Activated CD8-positive, alpha-beta memory T cell treated with anti-CD3 and anti-CD28 coated beads for 36 hours (primary cell): ENCODE measurements around the gene LAPTM5. TPM values are rescaled to one million over a fixed set of nuclear protein-coding genes. Genes with fewer than 3 reads are reported as not detected.

Experiments
- CTCF ChIA-PET: fragments of 350-600 bp; sonication (Branson Sonifier 250); formaldehyde crosslinking; loops from one replicate; lab custom pipeline; 2021; ENCODE audit warnings: antibody characterized with exemption; lab: Charles Lee
- POLR2A ChIA-PET: fragments of 350-600 bp; sonication (Branson Sonifier 250); formaldehyde crosslinking; loops from one replicate; lab custom pipeline; 2021; ENCODE audit warnings: antibody characterized with exemption; lab: Charles Lee
- total RNA-seq, 2 experiments: library from RNA; stranded (reverse); gene quantifications; one replicate each; pipeline ENCODE4 v1.2.3, GENCODE V29; 2021

The LAPTM5 gene
- total RNA-seq, 2 experiments from 2014 or later = 175 to 177 TPM

DNA sequence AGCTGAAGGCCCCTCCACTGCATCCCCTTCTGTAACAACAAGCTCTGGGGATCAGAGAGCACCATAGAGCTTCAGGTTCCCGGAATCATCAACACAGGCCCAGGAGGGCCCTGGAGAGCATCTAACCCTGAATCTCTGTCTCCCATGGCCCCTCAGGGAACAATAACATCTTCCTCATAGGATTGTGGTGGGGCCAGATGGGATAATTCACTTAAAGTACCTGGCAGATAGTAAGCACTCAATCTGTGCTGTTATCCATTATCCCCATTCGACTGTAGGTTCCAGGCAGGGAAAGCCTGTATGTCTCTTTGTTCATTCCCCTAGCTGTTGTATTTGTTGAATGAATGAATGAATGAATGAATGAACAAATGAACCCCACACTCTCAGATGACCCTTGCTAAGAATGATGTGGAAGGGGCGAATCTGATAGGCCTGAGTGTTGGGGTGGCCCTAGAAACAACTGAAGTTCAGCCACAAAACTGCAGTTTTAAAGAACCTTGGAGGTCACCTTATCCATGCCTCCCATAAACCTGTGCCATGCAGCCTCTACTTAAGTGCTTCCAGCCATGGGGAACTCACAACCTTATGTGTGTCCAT is 14.5 kb downstream of the LAPTM5 start:
- CTCF ChIA-PET = interaction anchor here (1.0 to 6.4 kb wide), 10 partner anchors 10 to 58 kb away, joined by 3 to 45 read pairs (median 6); partner anchors contain the start of gene LAPTM5
- POLR2A ChIA-PET = interaction anchor here (0.6 to 4.5 kb wide), 3 partner anchors 13 to 37 kb away, joined by 4 to 74 read pairs (median 5); partner anchors contain the start of gene LAPTM5

DNA sequence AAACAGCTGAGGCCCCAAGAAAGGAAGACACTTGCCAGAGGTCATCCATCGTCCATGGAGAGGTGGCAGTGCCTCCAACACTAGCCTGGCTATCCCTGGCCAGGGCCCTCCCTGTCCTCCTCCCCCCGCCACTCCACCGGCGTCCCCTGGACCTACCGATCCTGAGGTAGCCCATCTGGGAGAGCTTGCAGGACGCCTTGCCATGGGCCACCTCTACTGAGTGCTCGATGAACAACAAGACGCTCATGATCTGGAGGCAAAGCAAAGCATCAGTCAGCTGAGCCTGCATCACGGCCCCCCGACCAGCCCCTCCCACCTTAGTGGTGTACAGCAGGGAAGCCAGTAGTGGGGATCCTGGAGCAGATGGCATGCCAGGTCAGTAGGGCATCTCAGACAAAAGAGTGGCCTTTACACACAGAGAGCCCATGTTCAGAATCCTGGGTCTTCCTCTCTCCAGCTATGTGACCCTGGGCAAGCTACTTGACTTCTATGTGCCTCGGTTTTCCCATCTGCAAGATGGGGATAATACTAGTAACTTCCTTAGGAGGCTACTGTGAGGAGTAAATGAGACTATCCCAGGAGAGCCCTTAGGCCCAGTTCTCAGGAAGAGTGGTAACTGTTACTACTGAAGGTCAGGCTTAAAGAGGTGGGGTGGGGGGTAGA is 15.1 kb downstream of the LAPTM5 start:
- CTCF ChIA-PET = interaction anchor here (1.0 to 6.4 kb wide), 6 partner anchors 10 to 59 kb away, joined by 3 to 37 read pairs (median 10); no protein-coding TSS in a partner anchor
- POLR2A ChIA-PET = interaction anchor here (1.9 kb wide), 1 partner anchor 14 kb away, joined by 4 read pairs; no protein-coding TSS in a partner anchor

DNA sequence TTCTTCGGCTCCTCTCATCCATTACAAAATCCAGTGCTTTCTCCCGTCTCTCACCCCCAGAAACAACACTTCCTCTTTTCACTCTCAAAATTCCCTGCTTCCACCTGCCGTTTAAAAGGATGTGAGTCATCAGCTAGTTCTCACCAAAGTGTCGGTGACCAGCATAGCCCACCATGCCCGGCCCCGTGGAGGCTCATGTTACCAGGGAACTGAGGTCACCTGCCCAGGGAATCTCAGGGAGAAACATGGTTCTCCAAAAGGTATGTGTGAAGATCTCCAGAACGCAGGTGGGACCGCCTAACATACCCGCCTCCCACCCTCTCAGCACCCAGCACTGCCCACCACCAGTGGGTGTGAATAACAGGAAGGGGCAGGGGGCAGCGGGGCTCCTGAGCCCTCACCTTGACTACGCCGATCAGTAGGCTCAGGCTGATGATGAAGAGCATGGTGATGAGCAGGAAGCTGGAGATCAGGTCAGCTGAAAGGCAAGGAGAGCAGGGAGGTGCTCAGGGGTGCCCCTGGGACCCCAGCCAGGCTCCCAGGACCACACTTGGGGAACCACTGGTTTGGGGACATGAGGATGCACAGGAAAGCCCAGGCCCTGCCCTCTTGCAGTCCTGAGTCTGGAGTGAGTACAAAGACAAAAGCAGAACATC is 16.2 kb downstream of the LAPTM5 start:
- CTCF ChIA-PET = interaction anchor here (0.8 to 3.2 kb wide), 7 partner anchors 9 to 60 kb away, joined by 3 to 20 read pairs (median 4); partner anchors contain the start of gene LAPTM5
- POLR2A ChIA-PET = interaction anchor here (0.6 to 1.9 kb wide), 2 partner anchors 15 to 39 kb away, joined by 4 read pairs; no protein-coding TSS in a partner anchor

DNA sequence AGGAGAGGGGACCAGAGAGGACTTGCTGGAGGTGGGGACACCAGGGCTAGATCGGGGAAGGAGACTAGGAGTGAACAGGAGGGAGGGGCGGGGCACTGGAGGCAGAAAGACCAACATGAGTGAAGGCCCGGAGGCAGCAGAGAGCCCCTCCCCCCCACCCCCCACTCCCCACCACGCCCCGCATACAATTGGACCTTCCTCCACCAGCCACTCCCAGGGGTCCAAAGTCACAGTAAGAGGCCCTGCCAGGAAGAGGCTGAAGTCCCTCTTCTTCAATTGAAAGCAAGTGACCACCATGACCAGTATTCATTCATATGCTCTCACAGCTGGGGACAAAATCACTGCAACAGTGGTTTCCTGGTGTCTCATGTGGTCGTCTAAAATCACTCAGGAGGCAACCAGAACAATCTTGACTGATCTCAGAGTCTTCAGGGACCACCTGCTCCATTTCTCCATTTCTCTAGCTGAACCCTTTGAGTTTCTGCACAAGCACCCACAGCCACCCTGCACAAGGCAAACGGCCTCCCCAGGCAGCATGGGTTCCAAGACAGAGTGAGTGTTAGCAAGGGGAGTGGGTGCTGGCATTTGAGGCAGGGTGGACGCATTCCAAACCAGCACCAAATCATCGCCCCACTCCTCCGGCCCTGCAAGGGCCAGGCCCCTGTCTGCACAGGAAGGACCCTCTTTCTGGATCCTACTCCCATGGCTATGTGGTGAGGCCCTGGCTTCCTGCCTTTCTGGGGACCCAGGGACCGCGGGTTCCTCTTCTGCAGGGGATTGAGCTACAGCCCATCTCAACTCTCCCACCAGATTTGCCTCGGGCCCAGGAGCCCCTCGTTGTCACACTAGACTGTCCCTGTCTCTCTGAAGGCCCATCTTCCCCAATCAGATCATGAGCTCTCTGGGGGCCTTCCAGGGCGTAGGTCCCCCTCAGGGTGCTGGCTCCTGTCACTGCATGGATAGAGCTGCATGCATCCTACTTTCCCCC is 17.0 kb downstream of the LAPTM5 start:
- CTCF ChIA-PET = interaction anchor here (0.8 to 1.9 kb wide), 5 partner anchors 8 to 42 kb away, joined by 3 to 5 read pairs (median 4); partner anchors contain the start of gene LAPTM5
- POLR2A ChIA-PET = interaction anchor here (0.6 to 1.9 kb wide), 2 partner anchors 16 to 40 kb away, joined by 4 read pairs; no protein-coding TSS in a partner anchor

DNA sequence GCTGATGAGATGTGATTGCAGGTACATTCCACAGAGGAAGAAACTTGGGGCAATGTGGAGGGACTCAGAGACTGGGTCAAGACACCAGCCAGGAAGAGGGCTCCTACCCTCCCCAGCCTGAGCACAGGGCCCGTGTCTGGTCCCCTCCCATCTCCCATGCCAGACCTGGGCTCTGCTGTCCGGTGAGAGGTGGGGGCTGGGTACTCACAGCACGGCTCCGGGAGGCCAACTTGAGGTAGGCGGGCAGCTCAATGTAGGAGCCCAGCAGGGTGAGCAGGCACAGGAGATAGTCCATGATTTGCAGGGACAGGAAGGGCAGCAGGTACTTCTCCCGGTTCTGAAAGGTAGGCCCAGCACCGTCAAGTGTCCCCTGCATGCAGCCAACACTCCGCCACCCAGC is 18.0 kb downstream of the LAPTM5 start:
- ChIA-PET CTCF (no interaction called here), POLR2A (no interaction called here)

DNA sequence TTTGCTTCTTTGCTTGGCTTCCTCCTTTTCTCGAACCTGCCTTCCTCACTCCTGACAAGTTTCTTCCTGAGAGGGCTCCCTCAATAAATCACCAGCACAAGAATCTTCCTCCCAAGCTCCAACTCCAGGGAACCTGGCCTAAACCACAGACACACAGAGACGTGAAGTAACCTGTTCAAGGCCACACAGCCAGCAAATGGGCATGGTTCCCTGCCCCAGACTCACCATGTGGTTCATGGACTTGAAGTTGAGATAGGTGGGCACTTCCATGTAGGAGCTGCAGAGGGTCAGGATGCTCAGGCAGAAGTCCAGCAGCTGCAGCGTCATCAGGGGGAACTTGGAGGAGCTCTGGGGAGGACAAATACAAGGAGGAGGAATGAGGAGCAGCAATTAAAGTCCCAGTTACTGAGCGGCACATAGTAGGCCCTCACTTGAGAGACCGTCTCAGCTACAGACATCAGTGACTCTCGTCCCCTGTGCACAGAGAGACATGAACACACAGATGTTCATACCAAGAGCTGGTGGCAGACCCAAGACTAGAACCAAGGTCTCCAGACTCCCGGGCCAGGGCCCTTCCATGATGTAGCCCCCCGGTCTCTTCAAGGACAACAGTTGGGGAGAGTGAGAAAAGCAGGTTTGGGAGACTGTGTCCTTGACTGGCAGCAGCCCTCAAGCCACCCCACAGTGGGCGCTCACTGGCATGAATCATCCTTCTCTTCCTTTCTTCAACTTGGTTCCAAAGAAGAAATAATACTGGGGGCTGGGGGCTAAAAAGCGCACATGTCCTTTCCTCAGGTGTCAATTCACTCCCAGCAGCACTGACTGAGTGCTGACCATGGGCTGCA is 18.6 kb downstream of the LAPTM5 start:
- CTCF ChIA-PET = interaction anchor here (0.9 to 1.1 kb wide), 4 partner anchors 15 to 63 kb away, joined by 3 to 4 read pairs (median 3); no protein-coding TSS in a partner anchor
- POLR2A ChIA-PET = no interaction called here

DNA sequence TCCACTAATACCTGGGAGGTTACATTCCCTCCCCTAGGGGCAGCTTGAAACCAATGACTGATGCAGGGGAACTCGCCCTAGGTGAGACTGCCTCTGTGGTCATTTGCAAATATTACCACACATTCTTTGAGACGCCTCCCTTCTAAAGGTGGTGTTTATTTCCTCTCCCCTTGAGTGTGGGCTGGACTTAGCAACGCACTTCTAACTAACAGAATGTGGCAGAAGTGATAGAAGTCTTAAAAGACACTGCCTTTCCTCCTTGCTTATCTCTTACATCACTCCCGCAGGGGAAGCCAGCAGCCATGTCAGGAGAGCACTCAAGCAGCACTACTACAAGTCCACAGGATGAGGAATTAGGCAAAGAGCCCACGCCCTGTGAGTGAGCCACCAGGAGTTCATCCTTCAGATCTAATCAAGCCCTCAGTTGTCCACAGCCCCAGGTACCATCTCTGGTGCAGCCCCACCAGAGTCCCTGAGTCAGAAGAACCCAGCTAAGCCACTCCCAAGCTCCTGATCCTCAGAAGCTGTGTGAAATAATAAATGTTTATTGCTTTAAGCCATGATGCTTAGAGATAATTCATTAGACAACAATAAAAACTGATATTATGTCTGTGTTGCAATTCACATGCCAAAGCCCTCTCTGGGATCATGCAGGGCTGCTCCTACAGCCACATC is 19.4 kb downstream of the LAPTM5 start:
- CTCF ChIA-PET = interaction anchor here (0.9 to 2.5 kb wide), 5 partner anchors 14 to 64 kb away, joined by 3 to 10 read pairs (median 3); no protein-coding TSS in a partner anchor
- POLR2A ChIA-PET = no interaction called here

DNA sequence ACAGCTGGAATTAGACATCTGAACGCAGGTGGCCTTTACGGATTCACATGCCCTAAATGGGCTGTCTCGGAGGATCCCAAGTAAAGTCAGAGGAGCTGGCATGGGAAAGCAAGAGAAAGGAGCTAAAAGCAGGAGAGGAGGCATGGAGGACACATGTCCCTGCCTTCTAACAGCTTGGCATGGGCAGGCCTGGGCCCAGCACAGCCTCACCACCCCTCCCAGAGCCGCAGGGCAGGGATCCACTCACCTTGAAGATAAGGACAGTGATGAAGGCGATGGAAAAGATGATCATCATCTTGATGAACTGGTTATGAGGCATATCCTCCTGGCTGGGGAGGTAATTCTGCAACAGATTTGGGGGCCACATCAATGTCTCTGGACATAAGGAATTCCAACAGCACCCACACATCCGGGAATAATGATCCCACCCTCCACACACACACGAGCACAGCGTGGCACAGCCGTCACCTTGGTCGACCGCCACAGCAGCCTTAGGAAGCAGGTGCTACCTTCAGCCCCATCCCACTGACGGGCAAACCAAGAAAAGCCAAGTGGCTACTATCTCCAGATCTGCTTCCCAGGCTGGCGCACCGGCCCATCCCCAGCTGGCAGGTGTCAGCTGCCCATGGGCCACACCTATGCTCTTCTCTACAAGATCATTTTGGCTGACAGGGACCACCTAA is 20.1 kb downstream of the LAPTM5 start:
- CTCF ChIA-PET = interaction anchor here (1.0 to 2.5 kb wide), 3 partner anchors 13 to 45 kb away, joined by 3 to 10 read pairs (median 4); no protein-coding TSS in a partner anchor
- POLR2A ChIA-PET = no interaction called here

DNA sequence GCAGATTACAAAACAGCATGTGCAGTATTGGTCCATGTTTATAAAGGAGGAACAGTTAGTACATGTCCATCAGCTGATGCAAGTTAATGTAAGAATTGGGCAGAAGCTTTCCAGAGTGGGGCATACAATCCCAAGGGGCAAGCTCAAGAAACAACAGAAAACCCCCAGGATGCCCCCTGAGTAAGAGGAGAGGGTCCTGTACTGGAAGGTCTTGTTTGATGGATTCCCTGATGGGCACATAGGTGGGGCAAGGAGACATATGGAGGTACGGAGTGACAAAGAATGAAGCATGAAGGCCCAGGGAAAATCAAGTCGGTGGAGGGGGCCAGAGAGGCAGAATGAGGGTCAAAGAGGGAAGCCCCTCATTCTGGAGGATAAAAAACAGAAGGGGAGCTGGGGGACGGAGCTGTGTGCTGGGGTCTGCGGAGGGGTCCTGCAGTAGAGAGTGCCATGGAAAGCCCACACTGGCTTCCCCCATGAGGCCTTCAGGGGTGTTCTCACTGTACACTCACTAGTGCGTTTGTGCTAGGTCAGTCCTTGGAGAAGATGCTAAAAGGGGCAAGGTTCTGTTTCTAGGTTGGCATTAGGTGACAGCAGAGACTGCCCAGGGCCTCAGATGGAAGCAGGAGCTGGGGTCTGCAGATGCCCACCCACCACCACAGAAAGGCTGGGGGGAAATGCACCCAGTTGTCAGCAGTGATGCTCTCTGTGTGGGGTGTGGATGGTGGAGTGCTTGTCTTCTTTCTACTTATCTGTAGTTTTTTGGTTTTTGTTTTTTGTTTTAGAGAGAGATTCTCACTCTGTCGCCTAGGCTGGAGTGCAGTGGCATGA is 21.7 kb downstream of the LAPTM5 start:
- ChIA-PET POLR2A (no interaction called here), CTCF (interaction anchor here (0.7 to 2.5 kb wide), 3 partner anchors 17 to 47 kb away, joined by 3 to 10 read pairs (median 4); no protein-coding TSS in a partner anchor)

DNA sequence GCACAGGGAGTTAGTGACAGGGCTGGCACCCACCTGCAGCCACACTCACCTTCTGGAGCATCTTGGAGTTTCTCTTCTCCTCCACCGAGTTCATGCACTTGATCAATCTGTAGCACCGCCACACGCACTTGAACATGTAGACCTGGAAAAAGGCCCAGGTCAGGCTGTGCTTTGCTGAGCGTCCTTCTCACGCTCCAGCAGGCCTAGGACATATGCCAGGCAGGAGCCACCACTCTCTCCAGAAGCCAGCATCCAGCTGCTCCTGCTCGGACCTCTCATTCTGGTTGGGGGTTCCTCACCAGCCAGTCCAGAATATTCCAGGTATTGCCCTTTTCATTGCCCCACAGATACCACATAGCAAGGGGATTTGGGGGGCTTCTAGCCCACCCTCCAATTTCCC is 22.4 kb downstream of the LAPTM5 start:
- ChIA-PET CTCF (no interaction called here), POLR2A (no interaction called here)

DNA sequence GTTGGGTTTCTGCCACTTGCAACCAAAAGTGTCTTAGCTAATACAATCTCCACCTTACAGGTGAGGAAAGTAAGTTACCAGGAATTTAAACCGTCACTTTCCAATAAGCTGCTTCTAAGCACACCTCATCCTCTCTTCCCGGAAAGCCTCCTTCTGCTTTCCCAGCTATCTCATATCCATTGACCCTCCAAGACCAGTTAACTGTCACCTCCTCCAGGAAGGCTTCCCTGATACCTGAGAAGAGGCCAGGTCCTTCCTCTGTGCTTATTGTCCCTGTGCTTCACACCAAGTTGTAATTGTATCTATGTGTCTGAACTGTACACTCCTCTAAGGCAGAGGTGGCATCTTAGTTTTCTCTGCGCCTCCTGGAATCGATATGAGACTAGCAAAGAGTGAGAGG is 23.0 kb downstream of the LAPTM5 start:
- POLR2A ChIA-PET = no interaction called here
- CTCF ChIA-PET = interaction anchor here (1.2 kb wide), 1 partner anchor 27 kb away, joined by 3 read pairs; no protein-coding TSS in a partner anchor

DNA sequence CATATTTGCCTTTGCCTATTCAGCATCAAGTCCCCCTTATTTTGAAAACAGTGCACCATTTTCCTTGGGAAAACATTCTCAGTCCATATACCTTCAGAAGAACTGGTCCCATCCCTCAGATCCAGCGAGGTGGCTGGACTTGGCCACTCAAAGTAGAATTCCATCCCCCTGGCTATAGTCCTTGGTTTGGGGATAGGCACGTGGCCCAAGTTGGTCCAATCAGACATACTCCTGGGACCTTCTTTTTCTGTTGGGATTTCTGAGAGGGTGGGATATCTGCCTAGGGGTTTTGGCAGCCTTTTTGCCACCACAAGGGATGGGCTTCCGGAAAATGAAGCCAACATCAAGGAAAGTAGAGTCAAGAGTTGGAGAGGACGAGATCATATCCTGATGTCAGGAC is 23.5 kb downstream of the LAPTM5 start:
- ChIA-PET POLR2A (no interaction called here), CTCF (interaction anchor here (1.2 kb wide), 1 partner anchor 28 kb away, joined by 3 read pairs; no protein-coding TSS in a partner anchor)

DNA sequence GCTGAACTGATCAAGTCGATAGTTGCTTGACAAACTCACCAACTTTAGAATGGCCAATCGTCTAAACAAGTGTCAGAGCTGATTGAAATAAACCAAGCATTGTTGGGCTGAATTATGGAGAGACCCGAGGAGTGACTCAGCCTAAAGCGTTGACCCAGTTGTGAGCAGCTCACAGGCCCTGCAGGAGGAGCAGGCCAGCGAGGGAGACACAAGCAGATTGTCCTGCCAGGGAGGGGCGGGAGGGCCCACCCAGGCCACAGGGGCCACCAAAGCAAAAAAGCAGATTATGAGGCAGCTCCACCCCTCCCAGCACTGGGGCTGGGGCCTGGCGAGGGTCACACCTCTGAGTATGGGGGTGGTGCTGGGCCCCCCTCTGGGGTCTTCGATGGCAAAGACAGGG is 24.1 kb downstream of the LAPTM5 start:
- ChIA-PET POLR2A (interaction anchor here (1.2 kb wide), 1 partner anchor 28 kb away, joined by 3 read pairs; no protein-coding TSS in a partner anchor), CTCF (interaction anchor here (0.8 to 19.2 kb wide), 7 partner anchors 10 to 68 kb away, joined by 3 to 343 read pairs (median 4); no protein-coding TSS in a partner anchor)

DNA sequence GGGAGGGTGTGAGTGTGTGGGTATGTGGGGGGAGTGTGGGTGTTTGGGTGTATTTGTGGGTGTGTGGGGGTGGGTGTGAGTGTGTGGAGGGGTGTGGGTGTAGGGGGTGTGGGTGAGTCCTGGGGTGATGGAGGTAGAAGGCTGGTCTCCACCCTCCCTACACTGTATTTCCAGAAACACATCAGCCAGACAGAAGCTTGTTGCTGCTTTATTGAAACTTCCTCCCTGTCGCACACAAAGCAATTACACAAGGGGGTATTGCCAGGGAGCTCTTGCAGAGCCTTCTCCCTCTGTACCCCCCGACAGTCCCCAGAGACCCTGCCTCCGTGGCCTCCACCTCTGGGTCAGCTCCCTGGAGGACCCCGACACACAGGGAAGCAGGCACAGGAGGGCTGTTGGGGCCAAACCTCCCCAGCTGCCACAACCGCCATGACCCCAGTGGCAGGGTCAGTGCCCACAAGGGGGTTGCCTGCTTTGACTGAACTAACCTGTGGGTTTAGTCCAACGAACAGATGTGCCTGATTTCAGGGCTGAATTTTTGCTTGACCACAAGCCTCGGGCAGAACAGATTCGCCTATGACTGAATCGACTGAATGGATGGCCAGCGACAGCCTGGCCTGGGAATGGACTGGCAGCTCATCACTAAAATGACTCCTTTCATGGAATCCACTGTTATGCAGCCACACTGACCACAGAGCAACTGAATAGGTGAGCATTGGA is 25.1 kb downstream of the LAPTM5 start:
- POLR2A ChIA-PET = interaction anchor here (1.2 kb wide), 1 partner anchor 29 kb away, joined by 3 read pairs; no protein-coding TSS in a partner anchor
- CTCF ChIA-PET = interaction anchor here (0.9 to 19.2 kb wide), 7 partner anchors 9 to 69 kb away, joined by 3 to 343 read pairs (median 4); no protein-coding TSS in a partner anchor
